ENCODE results near the gene ADGRG2.
A peak's percentile ranks its signal among the peaks of the same experiment; 100 is the strongest.
"Not testable (repeated sequence)": the region's sequence is repeated elsewhere in the genome, so short reads cannot be mapped to it uniquely, and the experiment has no call there.

Gene ADGRG2

DNA sequence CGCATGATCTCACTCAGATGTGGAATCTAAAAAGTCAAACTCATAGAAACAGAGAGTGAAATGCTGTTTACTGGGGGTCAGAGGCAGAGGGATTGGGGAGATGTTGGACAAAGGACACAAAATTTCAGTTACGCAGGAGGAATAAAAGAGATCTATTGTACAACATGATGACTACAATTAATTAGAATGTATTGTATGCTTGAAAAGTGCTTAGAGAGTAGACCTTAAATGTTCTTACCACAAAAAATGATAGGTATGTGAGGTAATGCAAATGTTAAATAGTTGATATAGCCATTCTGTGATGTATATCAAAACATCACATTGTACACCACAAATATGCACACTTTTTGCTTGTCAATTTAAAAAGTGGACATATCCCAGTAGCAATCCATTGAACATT, 102.3 kb downstream of the ADGRG2 start:
- H3K4me3 ChIP-seq (ENCODE audit: low read depth, low read length) = no peak overlapping the region
- ChIA-PET POLR2A (no interaction called here), CTCF (no interaction called here)
- H3K9me3 ChIP-seq (ENCODE audit: control insufficient read depth, insufficient read depth, low read depth, low read length) = no peaks in the 10 kb centered on the region
- no peaks in the 10 kb centered on the region for H3K4me1 ChIP-seq (ENCODE audit: control insufficient read depth, insufficient read depth, low read length)
- no peak for TF ChIP-seq ZNF280D (tag by site-specific recombination; IDR thresholded peaks at IDR 0.05)
- TF ChIP-seq ZNF2 (tag by site-specific recombination; IDR thresholded peaks at IDR 0.05) = no peak
- no peak for TF ChIP-seq ZNF426 (tag by site-specific recombination; IDR thresholded peaks at IDR 0.05)
- no peak overlapping the region for H3K27ac ChIP-seq (ENCODE audit: extremely low read depth, low read depth, low read length)
- no peaks in the 10 kb centered on the region; a peak in 1 of 3 replicates for H3K36me3 ChIP-seq (ENCODE audit: control insufficient read depth in 2 of 2, insufficient read depth in 1 of 2, low read length in 2 of 2)

DNA sequence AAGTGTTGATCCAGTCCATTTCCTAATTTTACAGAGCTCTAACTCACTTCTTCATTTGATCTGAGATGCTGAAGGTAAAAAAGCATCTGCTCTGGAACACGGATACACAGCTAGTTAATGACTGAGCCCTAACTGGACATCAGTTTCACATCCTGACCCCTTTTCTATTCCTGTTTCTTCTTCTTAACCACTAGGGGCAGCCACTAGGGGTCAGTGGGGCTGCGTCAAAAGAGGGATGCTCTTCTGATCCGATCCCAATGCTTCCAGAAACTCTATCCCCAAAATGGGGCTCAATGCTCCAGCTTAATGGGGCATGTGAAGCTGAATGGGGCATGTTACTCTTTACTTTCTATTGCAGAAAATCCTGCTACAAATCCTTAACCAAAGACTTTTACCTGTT, 105.0 kb downstream of the ADGRG2 start:
- Histone ChIP-seq H3K36me3 (ENCODE audit: control insufficient read depth in 2 of 2, insufficient read depth in 1 of 2, low read length in 2 of 2) (no peaks in the 10 kb centered on the region; a peak in 1 of 3 replicates), H3K27ac (ENCODE audit: extremely low read depth, low read depth, low read length) (no peak overlapping the region), H3K4me3 (ENCODE audit: low read depth, low read length) (no peak overlapping the region), H3K9me3 (ENCODE audit: control insufficient read depth, insufficient read depth, low read depth, low read length) (no peaks in the 10 kb centered on the region), H3K4me1 (ENCODE audit: control insufficient read depth, insufficient read depth, low read length) (no peaks in the 10 kb centered on the region)
- TF ChIP-seq CTCF (tag by site-specific recombination; IDR thresholded peaks at IDR 0.05) (peak; percentile 30), EGR2 (tag by site-specific recombination; IDR thresholded peaks at IDR 0.05; ENCODE audit: low read depth) (no peak), ZNF654 (tag by site-specific recombination; IDR thresholded peaks at IDR 0.05; ENCODE audit: low read depth) (peak; percentile 32; the same call in 1 of the 2 replicates)
- CTCF ChIA-PET = interaction anchor here (0.5 to 2.6 kb wide), 23 partner anchors 10 to 1060 kb away, joined by 3 to 25 read pairs (median 4); no protein-coding TSS in a partner anchor
- POLR2A ChIA-PET = interaction anchor here (0.6 kb wide), 1 partner anchor 220 kb away, joined by 3 read pairs; no protein-coding TSS in a partner anchor

DNA sequence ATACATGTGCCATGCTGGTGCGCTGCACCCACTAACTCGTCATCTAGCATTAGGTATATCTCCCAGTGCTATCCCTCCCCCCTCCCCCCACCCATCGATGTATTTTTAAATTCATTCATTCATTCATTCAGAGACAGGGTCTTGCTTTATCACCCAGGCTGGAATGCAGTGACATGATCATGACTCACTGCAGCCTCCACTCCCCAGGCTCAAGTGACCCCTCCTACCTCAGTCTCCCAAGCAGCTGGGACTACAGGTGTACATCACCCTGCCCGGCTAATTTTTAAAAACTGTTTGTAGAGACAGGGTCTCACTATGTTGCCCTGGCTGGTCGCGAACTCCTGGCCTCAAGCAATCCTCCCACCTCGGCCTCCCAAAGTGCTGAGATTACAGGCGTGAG, 105.7 kb downstream of the ADGRG2 start:
- CTCF ChIA-PET = interaction anchor here (0.5 to 2.6 kb wide), 17 partner anchors 9 to 1060 kb away, joined by 3 to 25 read pairs (median 4); no protein-coding TSS in a partner anchor
- H3K4me1 ChIP-seq (ENCODE audit: control insufficient read depth, insufficient read depth, low read length); H3K36me3 ChIP-seq (ENCODE audit: control insufficient read depth in 2 of 2, insufficient read depth in 1 of 2, low read length in 2 of 2); H3K9me3 ChIP-seq (ENCODE audit: control insufficient read depth, insufficient read depth, low read depth, low read length); H3K27ac ChIP-seq (ENCODE audit: extremely low read depth, low read depth, low read length); H3K4me3 ChIP-seq (ENCODE audit: low read depth, low read length): not testable (repeated sequence)
- POLR2A ChIA-PET = interaction anchor here (0.6 kb wide), 1 partner anchor 220 kb away, joined by 3 read pairs; no protein-coding TSS in a partner anchor

GRCh38 chrX:19007868-19008267, 114.4 kb downstream of the ADGRG2 start:
- Histone ChIP-seq H3K9me3 (ENCODE audit: control insufficient read depth, insufficient read depth, low read depth, low read length) (no peaks in the 10 kb centered on the region), H3K4me1 (ENCODE audit: control insufficient read depth, insufficient read depth, low read length) (no peaks in the 10 kb centered on the region), H3K4me3 (ENCODE audit: low read depth, low read length) (no peak overlapping the region), H3K36me3 (ENCODE audit: control insufficient read depth in 2 of 2, insufficient read depth in 1 of 2, low read length in 2 of 2) (no peaks in the 10 kb centered on the region; a peak in 1 of 3 replicates), H3K27ac (ENCODE audit: extremely low read depth, low read depth, low read length) (no peak overlapping the region)
- ChIA-PET CTCF (interaction anchor here (0.7 to 1.2 kb wide), 5 partner anchors 9 to 209 kb away, joined by 3 to 4 read pairs (median 4); no protein-coding TSS in a partner anchor), POLR2A (no interaction called here)
- TF ChIP-seq ZNF654 (tag by site-specific recombination; IDR thresholded peaks at IDR 0.05; ENCODE audit: low read depth) = no peak
- no peak for TF ChIP-seq KLF7 (tag by site-specific recombination; IDR thresholded peaks at IDR 0.05; ENCODE audit: borderline replicate concordance)
- TF ChIP-seq ZNF677 (tag by site-specific recombination; IDR thresholded peaks at IDR 0.05) = no peak
- TF ChIP-seq PRDM1 (tag by site-specific recombination; IDR thresholded peaks at IDR 0.05) = no peak
- TF ChIP-seq ZNF76 (tag by site-specific recombination; IDR thresholded peaks at IDR 0.05; ENCODE audit: borderline replicate concordance, low read depth) = no peak
- no peak for TF ChIP-seq ZNF626 (tag by site-specific recombination; IDR thresholded peaks at IDR 0.05)
- TF ChIP-seq EGR2 (tag by site-specific recombination; IDR thresholded peaks at IDR 0.05; ENCODE audit: low read depth) = no peak
- TF ChIP-seq ZNF350 (tag by site-specific recombination; IDR thresholded peaks at IDR 0.05) = no peak
- TF ChIP-seq ZNF514 (tag by site-specific recombination; IDR thresholded peaks at IDR 0.05) = no peak
- TF ChIP-seq ZBTB49 (tag by site-specific recombination; IDR thresholded peaks at IDR 0.05; ENCODE audit: low read depth) = no peak

Data from HEK293 (cell line).